ENCODE results near the gene TRIM65.
"Not testable (repeated sequence)": the region's sequence is repeated elsewhere in the genome, so short reads cannot be mapped to it uniquely, and the experiment has no call there.

Gene TRIM65

GRCh38 chr17:75874323-75875181, 22.2 kb downstream of the TRIM65 start:
- DNase-seq (ENCODE audit: low spot score): peak; percentile 5
- no peak for TF ChIP-seq CTCF (IDR thresholded peaks at IDR 0.05; ENCODE audit: extremely low read depth, missing control alignments)

GRCh38 chr17:75873587-75874322, 23.0 kb downstream of the TRIM65 start:
- TF ChIP-seq CTCF (IDR thresholded peaks at IDR 0.05; ENCODE audit: extremely low read depth, missing control alignments): no peak
- no peak for DNase-seq (ENCODE audit: low spot score)

GRCh38 chr17:75872434-75873351, 24.1 kb downstream of the TRIM65 start:
- TF ChIP-seq CTCF (IDR thresholded peaks at IDR 0.05; ENCODE audit: extremely low read depth, missing control alignments): no peak
- DNase-seq (ENCODE audit: low spot score): no peak

GRCh38 chr17:75870228-75870627, 26.5 kb downstream of the TRIM65 start:
- DNase-seq (ENCODE audit: low spot score): not testable (repeated sequence)

GRCh38 chr17:75869282-75870141, 27.2 kb downstream of the TRIM65 start:
- DNase-seq (ENCODE audit: low spot score): no peak
- TF ChIP-seq CTCF (IDR thresholded peaks at IDR 0.05; ENCODE audit: extremely low read depth, missing control alignments): no peak

- DNase-seq (ENCODE audit: low spot score): not testable (repeated sequence)
Measured at GRCh38 chr17:75868730-75869281, 27.9 kb downstream of the TRIM65 start.

GRCh38 chr17:75865404-75866188, 31.2 kb downstream of the TRIM65 start:
- DNase-seq (ENCODE audit: low spot score): not testable (repeated sequence)

- DNase-seq (ENCODE audit: low spot score): not testable (repeated sequence)
Measured at GRCh38 chr17:75864887-75865286, 31.9 kb downstream of the TRIM65 start.

Measured in GM20000 (cell line).